Measurements from ENCODE around the gene CYBRD1.

GRCh38 chr2:171522788-171523087, 464 bp downstream of the CYBRD1 start:
- TF ChIP-seq CTCF (optimal IDR thresholded peaks at IDR 0.05 in 1 of 3, IDR thresholded peaks at IDR 0.05 in 1 of 3, conservative IDR thresholded peaks at IDR 0.05 in 1 of 3; ENCODE audit: extremely low read depth in 1 of 3, insufficient read depth in 2 of 3, low read length in 3 of 3) (no peak), EZH2 (IDR thresholded peaks at IDR 0.05; ENCODE audit: low read length) (no peak)
